Activated gamma-delta T cell treated with anti-CD3 and anti-CD28 coated beads, Interleukin-2, amount 50 U/mL, for 16 hours (primary cell): ENCODE measurements around the gene FOXRED1.
"Not testable (repeated sequence)": the region's sequence is repeated elsewhere in the genome, so short reads cannot be mapped to it uniquely, and the experiment has no call there.

Experiments used
- DNase-seq: peaks from one replicate; pipeline ENCODE4 v3.0.0-alpha.2; 2020; ENCODE audit warnings: low read depth

FOXRED1 gene

DNA sequence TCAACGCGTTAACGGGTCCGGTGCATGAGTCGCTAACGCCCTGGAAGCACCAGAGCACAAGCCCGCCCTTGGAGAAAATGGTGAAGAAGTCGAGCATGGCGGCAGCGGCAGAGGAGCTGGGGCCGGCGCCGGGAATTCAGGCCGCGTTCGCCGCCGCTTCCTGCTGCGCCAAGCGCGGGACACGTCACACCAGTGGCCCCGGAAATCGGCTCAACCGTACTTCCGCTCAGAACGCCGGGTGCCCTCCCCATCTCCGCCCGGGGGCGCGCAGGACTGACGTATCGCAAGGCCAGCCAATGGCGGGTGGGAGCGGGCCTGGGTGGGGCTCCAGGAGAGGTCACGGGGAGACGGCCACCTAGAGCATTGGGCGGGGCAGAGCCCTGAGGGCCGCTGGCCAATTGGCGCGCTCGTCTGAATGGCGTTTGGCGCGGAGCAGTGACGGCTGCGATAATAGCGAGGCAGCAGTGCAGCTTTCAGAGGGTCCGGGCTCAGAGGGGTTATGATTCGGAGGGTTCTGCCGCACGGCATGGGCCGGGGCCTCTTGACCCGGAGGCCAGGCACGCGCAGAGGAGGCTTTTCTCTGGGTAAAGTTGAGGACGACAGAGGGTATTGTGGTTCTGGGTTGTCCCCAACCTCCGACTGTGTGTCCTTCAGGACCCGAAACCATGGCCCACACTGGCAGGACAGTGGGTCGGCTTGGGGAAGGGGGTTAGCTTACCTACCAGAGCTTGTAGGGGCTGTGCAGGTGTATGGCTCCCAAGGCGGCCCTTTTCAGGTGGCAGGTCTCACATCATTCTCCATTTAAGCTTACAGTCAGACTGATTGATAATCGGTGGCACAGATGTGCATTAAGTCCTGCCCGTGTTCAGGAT is at the start of gene FOXRED1, which contains the start of gene SRPRA:
FOXRED1 (plus strand) TSS at position 447 of the 872 bp plus-strand sequence; CDS start at position 500, 53 bp downstream.
SRPRA (minus strand) TSS at position 188 of the 872 bp plus-strand sequence; CDS start at position 97, 91 bp downstream.
- peak; percentile 100 for DNase-seq

DNA sequence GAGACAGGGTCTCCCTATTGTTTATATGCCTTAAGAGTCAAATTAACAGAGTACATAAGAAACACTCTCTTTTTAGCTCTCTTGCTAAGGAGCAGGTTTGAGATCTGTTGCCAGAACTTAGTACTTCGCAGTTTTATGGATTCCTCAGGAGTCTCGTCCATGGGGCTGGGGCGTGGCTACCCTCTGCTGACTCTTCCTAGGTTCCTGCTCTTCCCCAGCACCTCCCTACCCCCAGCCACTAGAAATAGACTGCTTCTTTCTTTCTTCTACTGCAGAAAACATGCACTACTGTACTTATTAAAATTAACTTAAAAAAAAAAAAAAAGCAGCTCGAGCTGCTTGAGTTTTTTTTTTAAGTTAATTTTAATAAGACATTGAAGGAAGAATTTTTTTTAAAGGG is 49.4 kb upstream of the FOXRED1 start:
- no peak for DNase-seq

- no peak for DNase-seq
Observed at GRCh38 chr11:126224647-126225294, 44.2 kb upstream of the FOXRED1 start.

DNA sequence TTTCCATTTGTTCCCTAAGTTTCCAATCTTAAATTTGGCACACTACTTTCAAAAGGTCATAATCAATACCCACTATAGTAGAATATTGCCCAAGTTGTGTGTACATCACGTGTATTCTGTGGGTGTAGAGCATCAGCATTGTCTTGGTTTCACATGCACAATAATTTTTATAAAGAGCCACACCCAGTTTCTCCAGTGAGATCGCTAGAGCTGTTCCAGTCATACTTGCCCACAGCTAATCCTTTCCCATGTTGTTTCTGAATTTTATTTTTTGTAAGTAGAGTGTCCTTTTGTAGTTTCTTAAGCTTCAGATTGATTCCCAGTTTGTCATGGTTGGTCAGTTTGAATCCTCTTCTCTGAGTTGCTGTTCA is 43.7 kb upstream of the FOXRED1 start:
- DNase-seq, result no peak

GRCh38 chr11:126226334-126227084 is 42.4 kb upstream of the FOXRED1 start:
- DNase-seq, result no peak

DNA sequence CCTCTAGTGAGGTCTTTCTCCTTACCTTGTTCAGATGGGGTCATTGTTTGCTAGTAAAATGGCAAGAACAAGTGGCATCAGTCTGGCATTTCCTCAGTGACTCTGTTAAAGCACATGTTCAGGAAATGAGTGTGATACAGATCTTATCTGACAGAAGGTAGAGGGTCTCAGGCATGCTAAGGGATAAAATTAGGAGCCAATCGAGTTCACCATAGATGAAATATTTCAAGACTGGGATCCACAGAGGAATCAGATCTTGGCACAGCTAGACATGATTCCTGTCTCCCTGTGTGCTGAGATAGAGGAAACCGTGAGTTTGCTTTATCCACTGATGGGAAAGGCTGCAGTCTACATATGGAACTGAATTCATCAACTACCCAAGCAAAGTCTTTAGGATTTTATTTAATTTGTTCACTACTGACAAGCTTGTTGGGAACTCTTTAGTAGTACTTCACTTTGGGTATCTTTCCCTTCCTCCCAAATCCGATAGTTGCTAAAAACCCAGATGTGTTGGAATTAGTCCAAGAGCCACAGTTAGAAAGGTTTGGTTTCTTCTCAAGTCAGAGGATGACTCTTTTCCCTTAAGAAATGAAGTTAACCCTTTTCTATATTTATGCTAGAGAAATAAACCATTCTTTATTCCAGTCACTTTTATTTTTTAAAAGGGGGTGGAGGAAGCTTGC is 39.0 kb upstream of the FOXRED1 start:
- DNase-seq, result no peak

DNA sequence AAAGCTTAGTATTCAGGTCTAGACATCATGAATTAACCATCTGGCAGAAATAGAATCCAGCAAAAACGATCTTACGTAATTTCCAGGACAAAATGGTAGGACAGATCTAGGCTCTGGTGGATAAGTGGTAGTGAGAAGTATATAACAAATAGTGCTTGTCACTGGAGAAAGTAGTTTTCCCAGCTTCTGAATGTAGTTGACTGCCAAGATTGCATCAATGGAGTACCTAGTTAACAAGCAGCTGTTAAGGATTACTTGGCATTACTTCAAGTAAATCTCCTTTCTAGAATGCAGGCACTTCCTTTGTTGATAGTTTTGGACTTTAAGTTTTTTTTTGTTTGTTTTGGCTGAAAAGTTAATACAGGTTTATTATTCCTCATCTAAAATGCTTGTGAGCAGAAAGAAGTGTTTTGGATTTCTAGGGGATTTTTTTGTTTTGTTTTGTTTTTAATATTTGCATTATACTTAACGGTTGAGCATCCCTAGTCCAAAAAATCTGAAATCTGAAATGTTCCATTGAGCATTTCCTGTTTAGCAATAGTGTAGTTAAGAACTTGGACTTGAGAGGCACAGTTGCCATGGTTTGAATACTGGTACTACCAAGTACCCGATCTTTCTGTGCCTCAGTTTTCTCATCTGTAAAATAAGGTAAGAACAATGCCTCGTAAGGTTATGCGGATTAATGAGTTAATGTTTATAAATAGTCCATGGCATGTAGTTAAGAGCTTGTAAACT is 37.1 kb upstream of the FOXRED1 start:
- DNase-seq, result no peak

DNA sequence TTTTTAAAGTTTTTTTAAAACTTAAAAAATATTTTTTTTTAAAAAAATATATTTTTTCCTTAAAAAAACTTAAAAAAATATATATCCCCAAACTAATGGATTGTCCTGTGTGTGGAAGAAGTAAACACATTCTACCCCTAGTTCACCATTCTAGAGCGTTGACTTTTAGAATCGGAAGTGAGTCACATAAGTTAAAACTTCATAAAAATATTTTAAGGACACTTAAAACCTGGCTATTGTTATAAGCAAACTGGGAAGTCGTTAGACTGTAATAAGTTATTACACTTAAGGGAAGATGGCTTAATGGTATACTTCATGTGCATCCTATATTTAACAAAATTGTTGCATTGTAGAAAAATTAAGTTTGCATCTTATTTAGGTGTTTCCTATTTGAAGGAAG is 36.3 kb upstream of the FOXRED1 start:
- no peak for DNase-seq

- DNase-seq, result no peak
Observed at GRCh38 chr11:126233391-126233790, 35.6 kb upstream of the FOXRED1 start.

DNA sequence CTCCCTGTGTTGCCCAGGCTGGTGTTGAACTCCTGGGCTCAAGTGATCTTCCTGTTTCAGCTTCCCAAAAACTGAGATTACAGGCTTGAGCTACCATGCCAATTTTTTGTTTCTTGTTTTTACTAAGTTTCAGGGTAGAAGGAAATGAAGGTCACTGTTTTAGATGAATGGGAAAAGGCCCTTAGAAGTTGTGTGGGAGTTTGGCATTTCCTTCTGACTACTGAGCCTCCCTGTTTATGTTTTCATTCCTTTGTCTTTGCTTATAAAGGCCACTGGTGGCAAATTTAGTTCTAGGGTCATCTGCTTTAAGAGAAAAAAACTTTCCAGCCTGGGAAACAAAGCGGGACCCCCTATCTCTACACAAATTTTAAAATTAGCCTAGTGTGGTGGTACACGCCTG is 22.3 kb upstream of the FOXRED1 start:
- DNase-seq, result no peak

GRCh38 chr11:126253265-126253664 is 15.7 kb upstream of the FOXRED1 start:
- no peak for DNase-seq

- DNase-seq, result no peak
Observed at GRCh38 chr11:126254819-126255218, 14.1 kb upstream of the FOXRED1 start.

DNA sequence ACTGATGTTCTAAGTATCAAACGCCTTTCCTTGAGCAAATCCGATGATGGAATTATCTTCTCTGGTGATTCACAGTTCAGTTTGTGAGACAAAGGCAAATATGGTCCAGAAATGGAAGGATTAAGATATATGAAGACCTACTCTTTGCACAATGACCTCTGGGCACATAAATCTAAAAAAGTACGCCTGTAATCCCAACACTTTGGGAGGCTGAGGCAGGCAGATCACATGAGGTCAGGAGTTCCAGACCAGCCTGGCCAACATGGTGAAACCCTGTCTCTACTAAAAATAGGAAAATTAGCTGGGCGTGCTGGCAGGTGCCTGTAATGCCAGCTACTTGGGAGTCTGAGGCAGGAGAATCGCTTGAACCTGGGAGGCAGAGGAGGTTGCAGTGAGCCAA is 13.4 kb upstream of the FOXRED1 start:
- DNase-seq, result not testable (repeated sequence)

DNA sequence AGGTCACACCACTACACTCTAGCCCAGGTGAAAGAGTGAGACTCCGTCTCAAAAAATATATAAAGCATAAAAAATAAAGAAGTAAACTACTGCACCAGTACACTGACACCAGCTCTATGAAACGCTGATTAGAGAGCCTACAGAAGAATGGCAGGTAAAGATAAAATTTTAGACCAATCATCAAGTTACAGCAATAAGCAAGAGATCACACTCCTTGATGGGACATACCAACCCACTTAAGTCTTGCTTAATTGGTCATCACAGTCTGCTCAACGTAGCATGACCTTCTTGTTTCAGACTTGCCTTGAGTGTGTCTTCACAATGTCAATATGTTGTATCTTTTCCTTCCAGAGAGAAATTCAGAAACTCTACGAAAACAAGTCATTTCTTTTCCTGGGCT is 12.7 kb upstream of the FOXRED1 start:
- no peak for DNase-seq

DNA sequence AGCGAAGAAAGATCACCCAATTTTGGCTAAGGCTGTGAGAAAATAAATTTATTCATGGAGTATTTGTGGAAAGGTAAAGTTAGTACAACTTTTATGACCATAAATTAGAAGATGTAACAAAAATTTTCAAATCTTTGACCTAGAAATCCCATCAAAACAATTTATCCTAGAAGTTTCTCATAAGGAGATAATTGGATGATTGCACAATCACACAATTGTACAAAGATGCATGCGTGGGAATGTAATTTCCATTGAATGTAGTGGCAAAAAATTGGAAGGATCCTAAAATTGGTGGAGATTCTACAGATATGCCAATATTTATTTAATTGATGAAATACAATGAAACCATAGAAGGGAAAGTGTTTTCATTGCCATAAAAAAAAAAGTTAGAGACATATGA is 11.8 kb upstream of the FOXRED1 start:
- DNase-seq, result no peak

- no peak for DNase-seq
Observed at GRCh38 chr11:126257764-126258163, 11.2 kb upstream of the FOXRED1 start.

DNA sequence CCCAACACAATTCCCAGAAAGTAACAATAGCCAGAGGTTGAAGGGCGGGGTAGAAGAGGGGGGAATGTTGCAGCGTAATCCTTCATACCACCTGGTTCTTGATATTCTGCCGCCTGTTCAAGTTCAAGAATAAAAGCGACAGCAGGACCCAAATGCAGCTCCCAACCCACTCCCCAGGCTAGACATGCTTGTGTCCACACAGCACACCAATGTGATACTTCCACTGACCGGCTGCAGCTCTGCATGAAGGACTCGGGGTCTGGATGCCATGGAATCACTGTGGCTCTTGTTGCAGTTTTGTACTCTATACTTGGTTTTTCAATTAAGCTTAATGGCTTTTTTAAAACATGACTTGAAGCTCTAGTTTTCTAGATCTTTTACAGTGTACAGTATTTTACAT is 6.7 kb upstream of the FOXRED1 start:
- DNase-seq, result no peak

GRCh38 chr11:126263489-126263888 is 5.5 kb upstream of the FOXRED1 start:
- DNase-seq, result no peak

DNA sequence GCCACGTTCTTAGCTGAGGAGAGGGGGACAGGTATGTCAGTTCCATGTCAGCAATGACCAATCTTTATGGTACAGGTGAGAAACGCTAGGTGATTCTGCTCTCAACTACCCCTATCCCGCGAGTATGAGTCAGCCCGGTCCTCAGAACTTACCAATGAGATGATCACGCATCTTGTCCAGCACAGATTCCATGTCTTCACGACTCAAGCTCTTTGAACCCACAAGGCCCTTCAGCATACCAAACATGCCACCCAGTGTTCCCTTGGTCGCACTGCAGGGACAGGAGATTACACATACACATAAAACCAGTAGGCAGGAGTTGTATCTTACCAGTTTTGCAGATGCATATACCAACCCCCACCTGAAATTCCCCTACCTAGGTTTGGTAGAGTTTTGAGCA is 3.1 kb upstream of the FOXRED1 start:
- DNase-seq, result no peak

GRCh38 chr11:126267650-126268049 is 1.3 kb upstream of the FOXRED1 start:
- no peak for DNase-seq

- DNase-seq, result no peak
Observed at GRCh38 chr11:126268361-126268707, 620 bp upstream of the FOXRED1 start.

GRCh38 chr11:126277322-126277721 is 8.4 kb downstream of the FOXRED1 start:
- no peak for DNase-seq
